T-helper 2 cell (primary cell): ENCODE data around the gene THRAP3.
A peak's percentile ranks its signal among the peaks of the same experiment; 100 is the strongest.

Source experiments
- DNase-seq, 5 experiments: peaks; one replicate each; pipeline versions ENCODE4 v3.0.0 to v3.0.0-alpha.2; 2012 to 2022

Gene THRAP3

GRCh38 chr1:36303650-36304360 lies 79.6 kb downstream of the THRAP3 start:
- DNase-seq: no peak

DNA sequence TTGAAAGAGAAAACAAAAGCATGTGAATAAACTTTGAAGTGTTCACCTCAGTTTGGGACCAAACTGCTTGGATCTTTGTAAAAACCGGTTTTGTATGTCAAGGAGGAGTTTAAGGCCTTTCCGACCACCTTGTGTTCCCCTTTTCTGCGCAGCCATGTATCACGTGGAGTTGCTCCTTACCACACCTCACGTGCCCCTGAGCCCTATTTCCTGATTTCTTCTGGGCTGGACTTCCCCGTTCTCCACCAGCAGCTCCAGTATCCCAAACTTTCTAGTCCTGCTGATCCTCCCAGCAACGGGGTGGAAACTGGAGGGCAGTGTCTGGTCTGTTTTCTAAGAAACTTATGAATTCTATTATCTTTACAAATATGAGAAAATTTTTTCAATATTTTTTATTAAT lies 80.3 kb downstream of the THRAP3 start:
- no peak for DNase-seq

GRCh38 chr1:36304970-36305914 lies 81.0 kb downstream of the THRAP3 start:
- peak in 1 of 5 experiments; percentile 30 for DNase-seq

DNA sequence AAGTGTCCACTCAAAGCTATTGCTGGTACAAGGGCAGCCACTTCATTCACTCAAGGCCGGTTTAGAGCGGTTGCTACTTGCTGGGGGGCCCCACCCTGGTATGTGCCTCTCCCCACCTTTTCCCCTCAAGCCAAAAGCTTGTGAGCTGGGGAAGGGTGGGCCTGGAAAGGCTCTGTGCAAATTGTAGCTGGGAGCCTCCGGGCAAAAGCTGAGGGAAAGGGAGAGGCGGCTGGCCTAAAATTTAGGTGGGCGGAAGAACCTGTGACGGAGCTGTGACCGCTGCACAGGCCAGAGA lies 81.6 kb downstream of the THRAP3 start:
- no peak for DNase-seq

GRCh38 chr1:36306210-36306901 lies 82.1 kb downstream of the THRAP3 start, which contains the start of gene SH3D21:
Gene SH3D21, plus strand, starts transcription at chr1:36306368. Its CDS starts 53 bp downstream, at chr1:36306421.
- peak in 4 of 5 experiments; percentile 32 to 78 (median 42) for DNase-seq

DNA sequence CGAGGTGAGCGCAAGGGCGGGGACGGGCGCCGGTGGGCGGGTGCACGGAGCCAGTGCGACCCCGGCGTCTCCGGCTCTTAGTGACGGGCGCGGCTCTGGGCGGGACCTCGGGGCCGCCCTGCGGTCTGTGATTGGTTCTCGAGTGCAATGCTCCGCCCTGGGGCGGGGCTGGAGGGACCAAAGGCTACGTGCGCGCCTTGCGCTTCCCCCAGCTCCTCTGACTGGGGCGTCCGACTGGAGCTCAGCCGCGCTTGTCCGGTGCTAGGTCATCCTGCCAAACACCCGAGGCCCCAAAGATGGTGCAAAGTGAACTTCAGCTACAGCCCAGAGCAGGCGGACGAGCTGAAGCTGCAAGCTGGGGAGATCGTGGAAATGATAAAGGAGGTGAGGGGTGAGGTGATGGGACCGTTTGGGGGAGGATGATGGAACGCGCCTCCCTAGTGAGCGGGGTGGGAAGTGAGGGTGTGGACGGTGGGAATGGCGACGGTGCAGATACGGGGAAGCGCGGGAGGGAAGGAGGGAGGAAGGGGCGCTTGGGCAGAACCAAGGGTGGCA lies 82.7 kb downstream of the THRAP3 start:
- DNase-seq: peak; percentile 86 to 94 (median 89)

DNA sequence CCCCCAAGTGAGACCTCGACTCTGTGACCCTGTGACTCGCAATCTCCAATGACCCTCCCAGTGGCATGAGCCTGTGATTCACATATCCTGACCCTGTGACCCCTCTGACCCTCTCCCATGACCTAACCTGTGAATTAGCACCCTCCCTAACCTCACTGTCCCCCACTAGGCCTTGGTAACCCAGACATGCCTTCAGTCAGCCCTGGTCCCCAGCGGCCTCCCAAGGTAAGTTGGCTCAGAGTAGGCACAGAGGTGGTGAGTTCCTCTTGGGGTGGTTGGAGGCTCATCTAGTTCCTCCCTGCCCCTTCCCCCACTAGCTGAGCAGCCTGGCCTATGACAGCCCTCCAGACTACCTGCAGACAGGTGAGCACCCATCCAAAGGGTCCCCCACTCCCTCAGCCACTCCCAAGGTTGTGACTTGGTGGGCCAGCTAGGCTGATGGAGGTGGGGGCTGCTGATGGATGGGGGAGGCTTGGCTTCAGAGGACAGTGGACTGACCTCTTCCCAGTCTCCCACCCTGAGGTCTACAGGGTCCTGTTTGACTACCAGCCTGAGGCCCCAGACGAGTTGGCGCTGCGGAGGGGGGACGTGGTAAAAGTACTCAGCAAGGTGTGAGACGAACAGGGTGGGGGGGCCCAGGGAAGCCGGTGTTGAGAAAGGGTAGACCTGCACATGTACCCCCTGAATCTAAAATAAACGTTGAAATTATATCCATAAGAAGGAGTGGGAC lies 83.5 kb downstream of the THRAP3 start:
- no peak for DNase-seq

- DNase-seq: no peak
These were observed 85.2 kb downstream of the THRAP3 start for GRCh38 chr1:36309397-36309796.

GRCh38 chr1:36320291-36320761 lies 96.1 kb downstream of the THRAP3 start:
- DNase-seq: no peak

DNA sequence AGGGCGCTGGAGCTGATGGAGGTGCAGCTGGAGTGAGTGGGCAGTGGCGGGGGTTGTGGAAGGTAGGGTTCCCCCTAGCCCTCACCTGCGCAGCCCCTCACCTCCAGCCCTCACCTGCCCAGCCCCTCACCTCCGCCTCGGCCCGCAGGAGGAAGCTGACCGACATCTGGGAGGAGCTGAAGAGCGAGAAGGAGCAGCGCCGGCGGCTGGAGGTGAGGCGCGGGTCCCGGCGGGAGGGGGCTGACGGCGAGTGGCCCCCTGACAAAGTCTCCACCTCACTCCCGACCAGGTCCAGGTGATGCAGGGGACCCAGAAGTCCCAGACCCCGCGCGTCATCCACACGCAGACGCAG lies 96.5 kb downstream of the THRAP3 start:
- no peak for DNase-seq

GRCh38 chr1:36321119-36321951 lies 97.1 kb downstream of the THRAP3 start:
- DNase-seq: peak in 2 of 5 experiments; percentile 19 to 30

DNA sequence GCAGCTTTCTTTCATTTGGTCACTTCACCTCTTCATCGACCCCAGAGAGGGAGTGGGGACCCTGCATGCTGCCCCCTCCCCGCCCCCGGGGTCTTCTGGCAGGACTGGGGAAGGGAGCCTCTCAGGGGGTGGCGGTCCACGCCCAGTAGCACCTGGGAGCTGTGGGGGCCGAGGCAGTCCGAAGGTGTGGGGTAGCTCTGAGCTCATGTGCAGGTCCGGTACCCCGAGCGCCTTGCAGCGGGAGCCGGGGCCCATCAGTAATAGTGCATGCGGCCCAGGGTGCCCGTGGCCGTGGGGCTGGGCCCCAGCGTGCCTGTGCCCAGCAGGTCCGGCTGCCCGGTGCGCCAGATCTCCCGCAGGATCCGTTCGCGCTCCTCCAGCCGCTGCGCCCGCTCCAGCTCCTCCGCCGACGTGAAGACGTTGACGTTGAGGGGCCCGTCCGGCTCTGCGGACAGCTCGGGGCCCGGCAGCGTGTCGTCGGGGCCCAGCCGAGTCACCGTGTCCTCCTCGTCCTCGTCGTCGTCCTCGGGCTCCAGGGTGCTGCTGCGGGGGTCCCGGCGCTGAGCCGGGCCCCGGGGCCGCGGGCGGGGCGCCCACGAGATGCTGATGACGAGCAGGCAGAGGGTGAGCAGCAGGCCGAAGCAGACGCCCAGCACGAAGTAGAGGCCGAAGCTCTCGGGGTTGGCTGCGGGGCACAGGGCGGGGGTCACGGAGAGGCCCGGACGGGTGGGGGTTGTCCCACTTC lies 98.0 kb downstream of the THRAP3 start:
- DNase-seq: no peak

DNA sequence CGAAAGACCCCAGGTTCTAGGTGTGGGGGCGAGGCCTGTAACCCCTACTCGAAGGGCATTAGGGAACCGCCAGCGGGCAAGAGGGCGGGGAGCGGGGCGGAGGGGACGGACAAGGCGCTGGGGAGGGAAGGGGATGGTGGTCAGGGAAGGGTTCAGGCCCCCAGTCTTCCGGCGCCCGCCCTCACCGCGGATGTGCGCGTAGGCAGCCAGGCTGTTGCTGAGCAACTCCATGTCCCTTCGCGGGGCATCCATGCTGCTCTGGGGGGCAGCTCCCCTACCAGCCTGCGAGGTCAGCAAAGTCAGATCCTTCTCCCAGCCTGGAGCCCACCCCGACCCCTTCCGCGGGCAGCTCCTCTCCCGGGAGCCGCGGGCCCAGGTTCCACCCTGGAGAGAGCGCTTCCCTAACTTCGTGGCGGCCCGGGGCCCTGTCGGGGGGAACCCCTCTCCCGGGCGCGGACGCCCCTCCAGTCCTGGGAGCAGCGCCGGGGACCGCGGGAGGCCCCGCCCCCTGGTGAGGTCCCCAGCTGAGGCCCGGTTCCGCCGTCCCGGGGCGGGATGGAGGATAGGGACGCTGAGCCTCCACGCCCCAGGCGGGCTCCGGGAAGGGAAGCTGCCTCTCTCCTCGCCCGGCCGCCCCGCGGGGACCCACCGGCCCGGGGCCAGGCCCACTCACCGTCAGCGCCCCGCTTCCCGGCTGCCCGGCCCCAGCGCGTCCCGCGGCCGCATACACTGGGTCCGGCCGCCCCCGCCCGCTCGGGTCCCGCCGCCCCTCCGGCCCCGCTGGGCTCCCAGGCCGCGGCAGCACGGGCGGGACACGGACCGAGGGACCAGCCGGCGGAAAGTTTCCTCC lies 98.8 kb downstream of the THRAP3 start:
- DNase-seq: peak in 3 of 5 experiments; percentile 30 to 58 (median 30)

DNA sequence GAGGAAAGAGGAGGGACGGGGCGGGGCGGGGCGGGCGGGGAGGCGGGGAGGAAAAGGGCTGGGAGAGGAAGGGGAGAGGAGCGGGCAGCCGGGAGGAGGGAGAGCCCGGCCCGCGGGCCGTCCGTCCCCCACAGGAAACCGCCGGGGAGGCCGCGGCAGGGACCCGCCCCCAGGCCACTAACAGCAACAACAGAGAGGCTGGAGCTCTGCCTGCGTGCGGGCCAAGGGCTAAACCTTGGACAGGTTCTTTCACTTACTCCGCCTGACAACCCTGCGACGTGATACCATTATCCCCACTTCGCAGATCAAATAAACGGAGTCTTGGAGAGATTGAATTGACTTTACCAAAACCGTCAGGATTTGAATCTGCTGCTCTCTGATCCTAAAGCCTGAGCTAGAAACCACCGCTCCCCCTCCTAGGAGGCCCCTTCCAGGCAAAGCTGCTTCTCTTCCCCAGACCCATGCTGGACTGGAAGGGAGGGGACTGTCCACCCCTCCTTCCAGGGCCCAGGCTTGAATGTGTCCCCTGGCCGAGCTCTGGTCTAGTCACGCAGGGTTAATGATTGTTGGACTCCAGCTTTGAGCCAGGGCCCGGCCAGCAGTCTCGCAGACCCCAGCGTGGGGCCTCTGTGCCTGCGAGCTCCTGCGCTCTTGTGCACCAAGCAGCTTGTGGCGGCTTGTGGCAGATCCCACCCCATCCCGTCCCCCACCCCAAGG lies 99.6 kb downstream of the THRAP3 start, which contains the start of gene EVA1B:
Gene EVA1B (minus strand): TSS at position 10 of the 717 bp plus-strand sequence. CDS start 608 bp downstream, outside the sequence.
- DNase-seq: peak in 4 of 5 experiments; percentile 26 to 60 (median 35)

GRCh38 chr1:36324353-36324703 lies 100.1 kb downstream of the THRAP3 start:
- DNase-seq: no peak

GRCh38 chr1:36326499-36326898 lies 102.3 kb downstream of the THRAP3 start:
- no peak for DNase-seq

- DNase-seq: peak in 1 of 5 experiments; percentile 55
These were observed 103.3 kb downstream of the THRAP3 start for GRCh38 chr1:36327421-36328087.

- DNase-seq: no peak
These were observed 103.8 kb downstream of the THRAP3 start for GRCh38 chr1:36328088-36328480.
